Measurements from ENCODE around the gene TSKU.

DNA sequence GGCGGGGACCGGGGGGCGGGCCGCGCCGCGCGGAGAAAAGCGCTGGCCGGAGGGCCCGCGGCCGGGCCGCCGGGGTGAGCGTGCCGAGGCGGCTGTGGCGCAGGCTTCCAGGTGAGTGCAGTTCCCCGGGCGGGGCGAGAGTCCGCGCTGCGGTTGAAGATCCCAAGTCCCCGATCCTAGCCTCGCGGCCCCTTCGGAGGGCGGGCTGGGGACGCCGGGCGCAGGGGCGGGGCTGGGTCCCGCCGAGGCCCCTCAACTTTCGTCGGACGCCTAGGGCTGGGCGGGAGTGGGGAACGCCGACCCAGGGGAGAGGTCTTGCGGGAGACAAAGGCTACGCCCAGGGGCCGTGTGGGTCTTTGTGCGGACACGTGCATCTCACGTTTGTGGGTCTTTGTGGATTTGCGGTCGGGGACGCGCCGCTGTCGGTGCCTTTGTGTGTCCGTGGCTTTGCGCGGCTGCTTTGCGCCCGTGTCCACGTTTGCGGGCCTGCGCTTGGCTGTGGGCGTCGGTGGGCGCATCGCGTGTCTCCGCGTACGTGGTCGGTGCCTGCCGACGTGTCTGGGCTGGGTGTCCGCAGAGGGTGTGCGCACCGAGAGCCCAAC lies at the start of gene TSKU:
- TF ChIP-seq EZH2phosphoT487 (IDR thresholded peaks at IDR 0.05; ENCODE audit: low read length): no peak
- TF ChIP-seq, protein P1, sequence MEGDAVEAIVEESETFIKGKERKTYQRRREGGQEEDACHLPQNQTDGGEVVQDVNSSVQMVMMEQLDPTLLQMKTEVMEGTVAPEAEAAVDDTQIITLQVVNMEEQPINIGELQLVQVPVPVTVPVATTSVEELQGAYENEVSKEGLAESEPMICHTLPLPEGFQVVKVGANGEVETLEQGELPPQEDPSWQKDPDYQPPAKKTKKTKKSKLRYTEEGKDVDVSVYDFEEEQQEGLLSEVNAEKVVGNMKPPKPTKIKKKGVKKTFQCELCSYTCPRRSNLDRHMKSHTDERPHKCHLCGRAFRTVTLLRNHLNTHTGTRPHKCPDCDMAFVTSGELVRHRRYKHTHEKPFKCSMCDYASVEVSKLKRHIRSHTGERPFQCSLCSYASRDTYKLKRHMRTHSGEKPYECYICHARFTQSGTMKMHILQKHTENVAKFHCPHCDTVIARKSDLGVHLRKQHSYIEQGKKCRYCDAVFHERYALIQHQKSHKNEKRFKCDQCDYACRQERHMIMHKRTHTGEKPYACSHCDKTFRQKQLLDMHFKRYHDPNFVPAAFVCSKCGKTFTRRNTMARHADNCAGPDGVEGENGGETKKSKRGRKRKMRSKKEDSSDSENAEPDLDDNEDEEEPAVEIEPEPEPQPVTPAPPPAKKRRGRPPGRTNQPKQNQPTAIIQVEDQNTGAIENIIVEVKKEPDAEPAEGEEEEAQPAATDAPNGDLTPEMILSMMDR (IDR thresholded peaks at IDR 0.05; ENCODE audit: low read length): no peak

Data from MM.1S (cell line).